Thyroid gland (tissue), 4 donors: ENCODE results near the gene MSANTD2.

Experiments
- CTCF ChIP-seq, 6 experiments: fragments of 200-600 bp in 3 of 6; fragments of 450-650 bp in 3 of 6; sonication (generic) in 3 of 6; IDR thresholded peaks; one replicate each; pipeline ENCODE4 v1.5.1; 2016 to 2019; ENCODE audit warnings: antibody characterized with exemption in 6 of 6, mild to moderate bottlenecking in 2 of 6, inconsistent platforms in 1 of 6, moderate library complexity in 1 of 6
- POLR2A ChIP-seq, 2 donors: fragments of 450-650 bp; IDR thresholded peaks; one replicate each; pipeline ENCODE4 v1.6.1; 2017; ENCODE audit warnings: antibody characterized with exemption in 2 of 2, mild to moderate bottlenecking in 2 of 2, moderate library complexity in 1 of 2

- TF ChIP-seq CTCF (IDR thresholded peaks at IDR 0.05): no peak
- no peak for TF ChIP-seq POLR2A (IDR thresholded peaks at IDR 0.05)
Observed at GRCh38 chr11:124842305-124842704, 42.1 kb upstream of the MSANTD2 start.
